Parathyroid adenoma (tissue), 2 donors: ENCODE measurements around the gene CADM4.
"Not testable (repeated sequence)": the region's sequence is repeated elsewhere in the genome, so short reads cannot be mapped to it uniquely, and the experiment has no call there.

ENCODE experiments used
- H2AFZ ChIP-seq: fragments of 300-600 bp; sonication (generic); one replicate; pipeline ENCODE4 v1.7.0; 2017; ENCODE audit warnings: antibody characterized with exemption, mild to moderate bottlenecking
- H3K27ac ChIP-seq: fragments of 300-600 bp; sonication (generic); one replicate; pipeline ENCODE4 v1.7.0; 2017
- H3K27me3 ChIP-seq: fragments of 300-600 bp; sonication (generic); one replicate; pipeline ENCODE4 v1.7.0; 2017; ENCODE audit warnings: low read length; ENCODE audit not compliant: control insufficient read depth, insufficient read depth
- H3K36me3 ChIP-seq: fragments of 300-600 bp; sonication (generic); one replicate; pipeline ENCODE4 v1.7.0; 2017; ENCODE audit warnings: low read length; ENCODE audit not compliant: control insufficient read depth, insufficient read depth
- H3K4me1 ChIP-seq: fragments of 300-600 bp; sonication (generic); one replicate; pipeline ENCODE4 v1.7.0; 2017; ENCODE audit warnings: control low read depth
- H3K4me2 ChIP-seq: fragments of 300-600 bp; sonication (generic); one replicate; pipeline ENCODE4 v1.7.0; 2017; ENCODE audit warnings: low read length
- H3K4me3 ChIP-seq: fragments of 300-600 bp; sonication (generic); one replicate; pipeline ENCODE4 v1.7.0; 2017; ENCODE audit warnings: low read depth, low read length
- H3K79me2 ChIP-seq: fragments of 300-600 bp; sonication (generic); one replicate; pipeline ENCODE4 v1.7.0; 2017; ENCODE audit warnings: control low read depth
- H3K9ac ChIP-seq: fragments of 300-600 bp; sonication (generic); one replicate; pipeline ENCODE4 v1.7.0; 2017; ENCODE audit warnings: mild to moderate bottlenecking
- H3K9me3 ChIP-seq: fragments of 300-600 bp; sonication (generic); one replicate; pipeline ENCODE4 v1.7.0; 2017; ENCODE audit warnings: low read length; ENCODE audit not compliant: control insufficient read depth
- CTCF ChIP-seq: fragments of 300-600 bp; sonication (generic); IDR thresholded peaks from one replicate; pipeline ENCODE4 v1.7.0; 2017; ENCODE audit warnings: antibody characterized with exemption, mild to moderate bottlenecking
- donor health status: primary hyperparathyroidism.

CADM4 gene

GRCh38 chr19:43683905-43684304 lies 44.3 kb upstream of the CADM4 start:
- H3K4me2 ChIP-seq = no peak overlapping the region
- no peaks in the 10 kb centered on the region for H3K27me3 ChIP-seq
- H3K9ac ChIP-seq = no peak overlapping the region
- H2AFZ ChIP-seq = no peak overlapping the region
- H3K36me3 ChIP-seq = no peaks in the 10 kb centered on the region
- H3K4me1 ChIP-seq = peaks cover 10% of the 10 kb centered on the region
- H3K79me2 ChIP-seq = no peaks in the 10 kb centered on the region
- H3K27ac ChIP-seq = no peak overlapping the region
- H3K9me3 ChIP-seq = no peaks in the 10 kb centered on the region
- no peak overlapping the region for H3K4me3 ChIP-seq
- TF ChIP-seq CTCF = no peak

GRCh38 chr19:43682824-43683661 lies 43.4 kb upstream of the CADM4 start:
- no peak overlapping the region for H3K27ac ChIP-seq
- H3K9me3 ChIP-seq = no peaks in the 10 kb centered on the region
- H3K9ac ChIP-seq = no peak overlapping the region
- no peaks in the 10 kb centered on the region for H3K27me3 ChIP-seq
- H3K4me1 ChIP-seq = peaks cover 10% of the 10 kb centered on the region
- no peaks in the 10 kb centered on the region for H3K79me2 ChIP-seq
- no peak for TF ChIP-seq CTCF
- H2AFZ ChIP-seq = peak overlapping the region; percentile 80
- H3K4me3 ChIP-seq = no peak overlapping the region
- H3K4me2 ChIP-seq = no peak overlapping the region
- no peaks in the 10 kb centered on the region for H3K36me3 ChIP-seq

GRCh38 chr19:43682269-43682668 lies 42.6 kb upstream of the CADM4 start:
- H3K9ac ChIP-seq, H3K9me3 ChIP-seq, H3K36me3 ChIP-seq, H2AFZ ChIP-seq, H3K4me3 ChIP-seq, H3K79me2 ChIP-seq, H3K4me2 ChIP-seq, H3K27me3 ChIP-seq, H3K27ac ChIP-seq: not testable (repeated sequence)
- H3K4me1 ChIP-seq = peaks cover 10% of the 10 kb centered on the region

- H3K4me1 ChIP-seq = peaks cover 6% of the 10 kb centered on the region
- no peak overlapping the region for H3K27ac ChIP-seq
- no peaks in the 10 kb centered on the region for H3K36me3 ChIP-seq
- H3K9ac ChIP-seq = no peak overlapping the region
- no peak for TF ChIP-seq CTCF
- no peaks in the 10 kb centered on the region for H3K9me3 ChIP-seq
- H3K27me3 ChIP-seq = no peaks in the 10 kb centered on the region
- no peak overlapping the region for H2AFZ ChIP-seq
- no peak overlapping the region for H3K4me2 ChIP-seq
- H3K79me2 ChIP-seq = no peaks in the 10 kb centered on the region
- no peak overlapping the region for H3K4me3 ChIP-seq
Observed at GRCh38 chr19:43681821-43682220, 42.2 kb upstream of the CADM4 start.

- no peaks in the 10 kb centered on the region for H3K36me3 ChIP-seq
- TF ChIP-seq CTCF = no peak
- no peaks in the 10 kb centered on the region for H3K9me3 ChIP-seq
- H3K79me2 ChIP-seq = no peaks in the 10 kb centered on the region
- no peak overlapping the region for H3K4me2 ChIP-seq
- peaks cover 13% of the 10 kb centered on the region for H3K4me1 ChIP-seq
- no peaks in the 10 kb centered on the region for H3K27me3 ChIP-seq
- H2AFZ ChIP-seq = no peak overlapping the region
- no peak overlapping the region for H3K9ac ChIP-seq
- no peak overlapping the region for H3K4me3 ChIP-seq
- no peak overlapping the region for H3K27ac ChIP-seq
Observed at GRCh38 chr19:43678512-43679261, 39.0 kb upstream of the CADM4 start.
